WERI-Rb-1 (cell line): Measurements from ENCODE around the gene NGDN.

Experiments
- DNase-seq: peaks from one replicate; pipeline ENCODE4 v3.0.0-alpha.2; 2020
- H3K27ac ChIP-seq: fragments of 250-450 bp; sonication (Bioruptor Pico); 2 replicates; pipeline ENCODE4 v1.5.1; 2020; ENCODE audit warnings: mild to moderate bottlenecking, moderate library complexity
- H3K27me3 ChIP-seq: fragments of 250-450 bp; sonication (Bioruptor Pico); 2 replicates; pipeline ENCODE4 v1.5.1; 2021; ENCODE audit warnings: mild to moderate bottlenecking, low read depth, moderate library complexity; ENCODE audit not compliant: insufficient read depth, severe bottlenecking
- H3K36me3 ChIP-seq: fragments of 250-450 bp; sonication (Bioruptor Pico); 2 replicates; pipeline ENCODE4 v1.5.1; 2020; ENCODE audit warnings: mild to moderate bottlenecking, moderate library complexity
- H3K4me3 ChIP-seq: 2 replicates; pipeline ENCODE4 v1.5.1; 2011; ENCODE audit warnings: low read depth, mild to moderate bottlenecking, control low read depth, low read length
- H3K9me3 ChIP-seq: fragments of 250-450 bp; sonication (Bioruptor Pico); 2 replicates; pipeline ENCODE4 v1.5.1; 2021; ENCODE audit warnings: mild to moderate bottlenecking, moderate library complexity; ENCODE audit not compliant: severe bottlenecking
- TF ChIP-seq, protein P1 (sequence below): IDR thresholded peaks from 2 replicates; pipeline ENCODE4 v1.5.1; 2011; ENCODE audit warnings: low read depth, mild to moderate bottlenecking, control low read depth, inconsistent platforms, low read length

Gene NGDN

DNA sequence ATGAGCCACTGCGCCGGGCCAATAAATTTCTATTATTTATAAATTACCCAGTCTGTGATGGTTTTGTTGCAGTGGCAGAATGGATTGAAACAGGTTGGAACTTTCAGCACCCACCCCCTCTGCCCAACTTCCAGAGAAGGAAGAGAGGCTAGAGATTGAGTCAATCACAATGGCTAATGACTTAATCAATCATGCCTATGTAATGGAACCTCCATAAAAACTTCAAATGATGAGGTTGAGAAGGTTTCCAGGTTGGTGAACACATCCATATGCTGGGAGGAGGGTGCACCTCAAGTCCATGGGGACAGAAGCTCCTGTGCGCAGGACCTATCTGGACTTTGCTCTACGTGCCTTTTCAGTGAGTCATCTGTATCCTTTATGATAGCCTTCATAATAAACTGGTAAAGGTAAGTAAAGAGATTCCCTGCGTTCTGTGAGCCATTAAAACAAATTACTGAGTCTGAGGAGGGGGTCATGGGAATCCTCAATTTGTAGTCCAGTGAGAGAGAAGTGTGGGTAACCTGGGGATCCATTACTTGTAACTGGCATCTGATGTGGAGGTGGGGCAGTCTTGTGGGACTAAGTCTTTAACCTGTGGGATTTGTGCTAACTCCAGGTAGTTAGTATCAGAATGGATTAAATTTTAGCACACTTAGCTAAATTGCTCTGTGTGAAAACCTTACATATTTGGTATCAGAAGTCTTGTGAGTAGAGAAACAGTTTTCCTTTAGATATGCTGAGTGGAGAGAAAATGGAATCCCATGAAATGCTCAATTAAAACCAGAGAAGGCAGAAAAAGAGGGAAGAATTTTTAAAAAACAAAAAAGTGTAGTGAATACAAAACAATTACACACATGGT is 11.7 kb upstream of the NGDN start:
- DNase-seq, result no peak
- H3K9me3 ChIP-seq, result no peaks in the 10 kb centered on the region
- TF ChIP-seq, protein P1, sequence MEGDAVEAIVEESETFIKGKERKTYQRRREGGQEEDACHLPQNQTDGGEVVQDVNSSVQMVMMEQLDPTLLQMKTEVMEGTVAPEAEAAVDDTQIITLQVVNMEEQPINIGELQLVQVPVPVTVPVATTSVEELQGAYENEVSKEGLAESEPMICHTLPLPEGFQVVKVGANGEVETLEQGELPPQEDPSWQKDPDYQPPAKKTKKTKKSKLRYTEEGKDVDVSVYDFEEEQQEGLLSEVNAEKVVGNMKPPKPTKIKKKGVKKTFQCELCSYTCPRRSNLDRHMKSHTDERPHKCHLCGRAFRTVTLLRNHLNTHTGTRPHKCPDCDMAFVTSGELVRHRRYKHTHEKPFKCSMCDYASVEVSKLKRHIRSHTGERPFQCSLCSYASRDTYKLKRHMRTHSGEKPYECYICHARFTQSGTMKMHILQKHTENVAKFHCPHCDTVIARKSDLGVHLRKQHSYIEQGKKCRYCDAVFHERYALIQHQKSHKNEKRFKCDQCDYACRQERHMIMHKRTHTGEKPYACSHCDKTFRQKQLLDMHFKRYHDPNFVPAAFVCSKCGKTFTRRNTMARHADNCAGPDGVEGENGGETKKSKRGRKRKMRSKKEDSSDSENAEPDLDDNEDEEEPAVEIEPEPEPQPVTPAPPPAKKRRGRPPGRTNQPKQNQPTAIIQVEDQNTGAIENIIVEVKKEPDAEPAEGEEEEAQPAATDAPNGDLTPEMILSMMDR, result no peak
- no peak overlapping the region for H3K27ac ChIP-seq
- H3K4me3 ChIP-seq, result no peak overlapping the region
- no peaks in the 10 kb centered on the region for H3K36me3 ChIP-seq
- H3K27me3 ChIP-seq, result no peaks in the 10 kb centered on the region

DNA sequence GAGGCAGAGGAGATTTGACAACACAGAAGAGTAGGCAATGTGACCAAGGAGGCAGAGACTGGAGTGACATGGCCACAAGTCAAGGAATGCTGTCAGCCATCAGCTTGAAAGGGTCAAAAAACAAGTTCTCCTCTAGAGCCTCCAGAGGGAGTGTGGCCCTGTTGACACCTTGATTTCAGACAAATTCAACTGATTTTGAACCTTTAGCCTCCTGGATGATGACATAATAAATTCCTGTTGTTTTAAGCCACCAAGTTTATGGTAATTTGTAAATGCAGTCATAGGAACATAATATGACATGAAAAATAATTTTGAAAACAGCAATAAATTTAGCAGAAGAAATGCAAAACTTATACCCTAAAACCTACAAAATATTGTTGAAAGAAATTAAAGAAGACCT is 8.5 kb upstream of the NGDN start:
- Histone ChIP-seq H3K4me3 (no peak overlapping the region), H3K9me3 (no peaks in the 10 kb centered on the region), H3K27ac (no peak overlapping the region), H3K27me3 (no peaks in the 10 kb centered on the region), H3K36me3 (no peaks in the 10 kb centered on the region)
- DNase-seq, result no peak
- TF ChIP-seq, protein P1, result no peak

DNA sequence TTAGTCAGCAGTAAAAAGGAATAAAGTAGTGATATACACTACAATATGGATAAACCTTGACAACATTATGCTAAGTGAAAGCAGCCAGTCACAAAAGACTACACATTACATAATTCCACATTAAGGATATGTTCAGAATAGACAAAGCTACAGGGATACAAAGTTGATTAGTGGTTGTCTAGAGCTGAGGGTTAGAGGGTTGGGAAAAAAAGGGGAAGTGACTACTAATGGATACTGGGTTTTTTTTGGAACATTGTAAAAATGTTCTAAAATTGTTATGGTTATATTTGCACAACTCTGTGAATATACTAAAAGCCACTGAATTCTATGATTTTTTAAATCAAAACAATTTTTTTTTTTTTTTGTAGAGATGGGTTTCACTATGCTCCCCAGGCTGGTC is 4.8 kb upstream of the NGDN start:
- Histone ChIP-seq H3K9me3 (peaks cover 5% of the 10 kb centered on the region), H3K27ac (no peak overlapping the region), H3K4me3 (no peak overlapping the region), H3K27me3 (no peaks in the 10 kb centered on the region), H3K36me3 (no peaks in the 10 kb centered on the region; the same call in 1 of the 2 replicates)
- TF ChIP-seq, protein P1, result no peak
- no peak for DNase-seq

DNA sequence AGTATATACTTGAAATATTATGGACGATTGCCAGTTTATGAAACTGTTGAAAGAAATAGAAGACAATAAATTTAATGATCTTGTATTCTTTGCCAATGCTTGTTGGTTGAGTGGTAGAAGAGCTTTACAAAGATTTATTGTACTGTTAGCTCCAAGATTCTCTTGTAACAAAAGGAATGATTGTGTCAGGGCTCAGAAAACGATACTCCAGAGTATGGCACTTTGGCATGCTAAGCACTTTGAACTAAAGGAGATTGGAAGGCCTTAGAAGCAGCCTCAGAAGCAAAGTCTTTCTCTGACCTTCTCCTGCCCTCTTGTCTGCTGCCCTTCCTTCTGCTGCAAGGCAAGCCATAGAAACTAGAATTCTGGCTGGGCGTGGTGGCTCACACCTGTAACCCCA is 4.2 kb upstream of the NGDN start:
- no peak for DNase-seq
- Histone ChIP-seq H3K36me3 (no peaks in the 10 kb centered on the region; the same call in 1 of the 2 replicates), H3K4me3 (no peak overlapping the region), H3K27me3 (no peaks in the 10 kb centered on the region), H3K9me3 (peaks cover 5% of the 10 kb centered on the region), H3K27ac (no peak overlapping the region)
- TF ChIP-seq, protein P1, result no peak

DNA sequence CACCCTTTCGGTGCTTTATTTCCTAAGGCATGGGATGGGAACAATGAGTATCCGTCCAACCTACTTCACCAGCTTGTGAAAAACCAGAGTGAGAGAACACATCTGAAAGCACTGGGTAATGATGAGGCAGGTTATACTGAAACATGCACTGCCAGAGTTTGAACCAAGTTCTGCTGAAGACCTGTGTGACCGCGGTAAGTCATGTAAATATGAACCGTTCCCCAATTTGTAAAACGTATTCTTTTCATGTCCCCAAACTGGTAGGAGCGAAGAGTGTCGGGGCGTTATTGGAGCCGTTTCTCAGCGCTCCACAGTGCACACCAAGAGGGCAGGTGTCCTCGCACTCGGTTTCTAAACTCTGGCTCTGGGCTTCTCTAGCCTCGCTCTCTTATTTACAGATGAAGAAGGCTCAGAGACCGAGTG is 788 bp upstream of the NGDN start:
- H3K9me3 ChIP-seq, result peaks cover 5% of the 10 kb centered on the region
- DNase-seq, result no peak
- peak overlapping the region; percentile 30; the same call in 1 of the 2 replicates for H3K27ac ChIP-seq
- peak overlapping the region; percentile 66 for H3K4me3 ChIP-seq
- H3K27me3 ChIP-seq, result no peaks in the 10 kb centered on the region
- H3K36me3 ChIP-seq, result peaks cover 29% of the 10 kb centered on the region
- TF ChIP-seq, protein P1, result no peak
